Upper lobe of left lung (tissue), 6 donors: ENCODE measurements around the gene PPP1R3G. TPM values are rescaled to one million over a fixed set of nuclear protein-coding genes. Genes with fewer than 3 reads are reported as not detected.

ENCODE experiments used
- ATAC-seq, 2 donors: fragments of 200-7000 bp; cut with Tn5 transposase; one replicate each; pipeline ENCODE4 v1.9.1; 2022; ENCODE audit warnings: mild to moderate bottlenecking in 2 of 2, moderate library complexity in 2 of 2; ENCODE audit not compliant: low FRiP score in 2 of 2
- DNase-seq, 2 donors: peaks; one replicate each; pipeline ENCODE4 v3.0.0-alpha.2; 2019 to 2020
- H3K27ac ChIP-seq, 4 donors: fragments of 200-600 bp; sonication (generic); one replicate each; pipeline ENCODE4 v1.5.1; 2016 to 2019
- H3K27me3 ChIP-seq, 4 donors: fragments of 200-600 bp; sonication (generic); one replicate each; pipeline ENCODE4 v1.5.1; 2017 to 2019
- H3K36me3 ChIP-seq, 4 donors: fragments of 200-600 bp; sonication (generic); one replicate each; pipeline ENCODE4 v1.5.1; 2016 to 2019
- H3K4me1 ChIP-seq, 4 donors: fragments of 200-600 bp; sonication (generic); one replicate each; pipeline ENCODE4 v1.5.1; 2018 to 2019
- H3K4me3 ChIP-seq, 4 donors: fragments of 200-600 bp; sonication (generic); one replicate each; pipeline ENCODE4 v1.5.1; 2017 to 2019; ENCODE audit warnings: mild to moderate bottlenecking in 2 of 4, moderate library complexity in 1 of 4
- H3K9me3 ChIP-seq, 4 donors: fragments of 200-600 bp; sonication (generic); one replicate each; pipeline ENCODE4 v1.5.1; 2018 to 2019
- EP300 ChIP-seq, 4 donors: sonication (generic); formaldehyde crosslinking; IDR thresholded peaks; one replicate each; pipeline ENCODE4 v1.5.1; 2017; ENCODE audit warnings: antibody characterized with exemption in 4 of 4, control low read depth in 2 of 4
- POLR2A ChIP-seq, 4 donors: fragments of 450-650 bp; IDR thresholded peaks; one replicate each; pipeline ENCODE4 v1.5.1; 2016 to 2017; ENCODE audit warnings: antibody characterized with exemption in 4 of 4, mild to moderate bottlenecking in 2 of 4
- POLR2AphosphoS5 ChIP-seq, 2 donors: sonication (generic); formaldehyde crosslinking; IDR thresholded peaks; one replicate each; pipeline ENCODE4 v1.5.1; 2017; ENCODE audit warnings: antibody characterized with exemption in 2 of 2
- WGBS, 2 donors: methylation state at CpG; one replicate each; pipeline ENCODE4 v1.1.5; 2017 to 2018; 5-methylcytosine and 5-hydroxymethylcytosine counted together
- total RNA-seq, 6 donors: library from RNA; depleted of rRNA in 4 of 6; stranded (reverse); fragments of >200 nt in 4 of 6; gene quantifications; one replicate each; pipeline versions ENCODE4 v1.1.0 to v1.2.1, GENCODE V29; 2016 to 2021
- TF ChIP-seq, protein P1 (sequence below), 6 experiments: fragments of 450-650 bp in 4 of 6; fragments of 200-600 bp in 2 of 6; sonication (generic) in 2 of 6; IDR thresholded peaks; one replicate each; pipeline ENCODE4 v1.5.1; 2016 to 2019; ENCODE audit warnings: antibody characterized with exemption in 6 of 6
- donor health status: DM: no; HTN: no; CAD: no; lungs with moderate emphysema.
- donor health status: DM: no; HTN: yes; CAD: no; lungs with severe emphysema.

PPP1R3G gene
- total RNA-seq, 6 donors from 2014 or later, result 0.10 to 0.64 (median 0.37) TPM; not detected in 1

DNA sequence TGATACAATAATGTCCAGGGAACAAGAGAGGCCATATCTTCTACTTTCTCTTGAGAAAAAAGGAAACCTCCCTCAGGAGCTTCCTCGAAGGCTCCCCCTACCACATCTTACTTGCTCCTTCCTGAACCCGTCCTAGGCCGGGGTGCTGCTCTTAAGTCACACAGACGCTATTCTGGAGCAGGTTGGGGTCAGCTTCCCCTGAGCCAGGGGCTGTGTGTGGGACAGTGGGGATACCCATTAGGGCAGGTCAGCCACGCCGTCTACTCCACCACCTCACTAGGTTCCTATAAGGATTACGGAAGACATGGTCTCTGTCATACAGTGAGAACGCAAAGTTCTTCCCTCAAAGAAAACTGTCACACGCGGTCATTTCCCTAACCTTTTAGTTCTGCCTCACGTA is 8.2 kb upstream of the PPP1R3G start:
- Histone ChIP-seq H3K27me3 (no peaks in the 10 kb centered on the region), H3K4me3 (no peak overlapping the region), H3K9me3 (no peaks in the 10 kb centered on the region), H3K27ac (no peak overlapping the region), H3K4me1 (no peaks in the 10 kb centered on the region), H3K36me3 (no peaks in the 10 kb centered on the region)
- TF ChIP-seq EP300 (IDR thresholded peaks at IDR 0.05) (no peak), POLR2A (IDR thresholded peaks at IDR 0.05) (no peak), POLR2AphosphoS5 (IDR thresholded peaks at IDR 0.05) (no peak)
- TF ChIP-seq, protein P1, sequence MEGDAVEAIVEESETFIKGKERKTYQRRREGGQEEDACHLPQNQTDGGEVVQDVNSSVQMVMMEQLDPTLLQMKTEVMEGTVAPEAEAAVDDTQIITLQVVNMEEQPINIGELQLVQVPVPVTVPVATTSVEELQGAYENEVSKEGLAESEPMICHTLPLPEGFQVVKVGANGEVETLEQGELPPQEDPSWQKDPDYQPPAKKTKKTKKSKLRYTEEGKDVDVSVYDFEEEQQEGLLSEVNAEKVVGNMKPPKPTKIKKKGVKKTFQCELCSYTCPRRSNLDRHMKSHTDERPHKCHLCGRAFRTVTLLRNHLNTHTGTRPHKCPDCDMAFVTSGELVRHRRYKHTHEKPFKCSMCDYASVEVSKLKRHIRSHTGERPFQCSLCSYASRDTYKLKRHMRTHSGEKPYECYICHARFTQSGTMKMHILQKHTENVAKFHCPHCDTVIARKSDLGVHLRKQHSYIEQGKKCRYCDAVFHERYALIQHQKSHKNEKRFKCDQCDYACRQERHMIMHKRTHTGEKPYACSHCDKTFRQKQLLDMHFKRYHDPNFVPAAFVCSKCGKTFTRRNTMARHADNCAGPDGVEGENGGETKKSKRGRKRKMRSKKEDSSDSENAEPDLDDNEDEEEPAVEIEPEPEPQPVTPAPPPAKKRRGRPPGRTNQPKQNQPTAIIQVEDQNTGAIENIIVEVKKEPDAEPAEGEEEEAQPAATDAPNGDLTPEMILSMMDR (IDR thresholded peaks at IDR 0.05), result no peak
- 88 to 93% methylated on average over 11 of the region's 11 CpGs for WGBS, 2 donors
- ATAC-seq, result no peak
- DNase-seq, result no peak

DNA sequence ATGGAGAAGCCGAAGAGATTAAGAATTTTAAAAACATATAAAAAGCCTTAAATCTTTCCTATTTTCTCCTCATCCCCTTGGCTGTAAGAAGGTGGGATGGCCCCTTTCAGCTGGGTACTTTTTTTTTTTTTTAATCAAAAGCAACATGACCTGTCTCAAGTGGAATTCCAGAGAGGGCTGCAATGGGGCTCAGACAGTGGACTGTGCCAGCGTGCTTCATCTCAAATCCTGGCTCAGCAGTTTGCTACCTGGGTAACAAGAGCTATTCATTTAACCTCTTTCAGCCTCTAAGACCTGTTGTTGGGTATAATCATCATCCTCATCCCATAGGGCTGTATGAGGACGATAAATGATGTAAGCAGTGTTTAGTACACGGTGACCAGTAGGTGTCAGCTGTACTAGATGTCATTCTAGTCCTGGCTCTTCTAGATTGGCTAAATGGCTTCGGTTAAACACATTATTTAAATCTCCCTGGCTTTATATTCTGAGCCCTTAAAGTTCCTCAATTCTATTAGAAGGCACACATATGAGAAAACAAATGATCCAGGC is 6.9 kb upstream of the PPP1R3G start:
- Histone ChIP-seq H3K27ac (no peak overlapping the region), H3K36me3 (no peaks in the 10 kb centered on the region), H3K27me3 (no peaks in the 10 kb centered on the region), H3K4me1 (no peaks in the 10 kb centered on the region), H3K4me3 (no peak overlapping the region), H3K9me3 (no peaks in the 10 kb centered on the region)
- WGBS, 2 donors, result 58 to 64% methylated on average over 5 of the region's 5 CpGs
- no peak for DNase-seq
- no peak for ATAC-seq
- TF ChIP-seq POLR2AphosphoS5 (IDR thresholded peaks at IDR 0.05) (no peak), POLR2A (IDR thresholded peaks at IDR 0.05) (no peak), EP300 (IDR thresholded peaks at IDR 0.05) (no peak)
- TF ChIP-seq, protein P1 (IDR thresholded peaks at IDR 0.05), result no peak

DNA sequence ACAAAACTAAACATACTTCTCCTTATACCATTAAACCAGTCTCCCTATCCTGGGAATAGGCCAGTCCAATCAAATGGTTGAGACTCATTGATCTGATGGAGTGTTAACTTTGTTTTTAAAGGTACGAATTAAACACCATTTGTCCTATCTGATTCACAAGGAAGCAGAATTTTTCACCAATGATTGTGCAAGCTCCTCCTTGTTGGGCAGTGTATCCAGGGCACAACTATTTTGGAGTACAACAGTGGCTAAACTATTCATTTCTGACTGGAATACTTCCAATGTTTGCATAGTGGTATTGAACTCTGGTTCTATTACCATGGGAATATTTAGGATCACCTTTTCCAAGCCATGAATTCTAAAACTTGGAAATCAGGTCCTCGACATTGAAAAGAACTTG is 5.4 kb upstream of the PPP1R3G start:
- Histone ChIP-seq H3K27ac (no peak overlapping the region), H3K4me3 (no peak overlapping the region), H3K36me3 (no peaks in the 10 kb centered on the region), H3K4me1 (peaks cover 2 to 8% (median 6%) of the 10 kb centered on the region in 4 donors), H3K27me3 (peaks cover 0 to 10% (median 4%) of the 10 kb centered on the region in 4 donors), H3K9me3 (no peaks in the 10 kb centered on the region)
- ATAC-seq (no peak), DNase-seq (no peak)
- TF ChIP-seq EP300 (IDR thresholded peaks at IDR 0.05), result no peak
- no peak for TF ChIP-seq POLR2A (IDR thresholded peaks at IDR 0.05)
- TF ChIP-seq, protein P1 (IDR thresholded peaks at IDR 0.05), result no peak
- TF ChIP-seq POLR2AphosphoS5 (IDR thresholded peaks at IDR 0.05), result no peak
- 90 to 95% methylated on average over 2 of the region's 2 CpGs for WGBS, 2 donors

DNA sequence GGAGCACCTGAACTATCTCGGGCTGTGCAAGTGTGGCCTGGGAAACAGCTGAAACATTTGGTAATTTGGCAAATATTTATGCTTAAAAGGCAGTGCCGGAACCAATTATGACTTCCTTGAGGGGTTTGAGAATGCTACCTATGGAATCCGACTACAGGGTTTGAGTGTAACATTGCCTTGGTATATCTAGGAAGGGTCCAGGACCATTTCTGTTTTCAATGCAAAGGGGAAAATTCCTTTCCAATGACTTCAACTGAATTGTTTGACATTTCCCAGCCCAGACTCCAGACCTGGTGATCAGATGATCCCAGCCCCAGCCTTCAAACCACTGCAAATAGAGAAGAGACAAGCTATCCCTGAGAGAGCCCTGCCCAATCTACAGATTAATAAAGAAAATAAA is 4.6 kb upstream of the PPP1R3G start:
- TF ChIP-seq, protein P1 (IDR thresholded peaks at IDR 0.05), result no peak
- TF ChIP-seq POLR2AphosphoS5 (IDR thresholded peaks at IDR 0.05), result no peak
- TF ChIP-seq POLR2A (IDR thresholded peaks at IDR 0.05), result no peak
- TF ChIP-seq EP300 (IDR thresholded peaks at IDR 0.05), result no peak
- peaks cover 6 to 17% (median 11%) of the 10 kb centered on the region in 4 donors for H3K4me1 ChIP-seq
- ATAC-seq (no peak), DNase-seq (no peak)
- H3K4me3 ChIP-seq, result no peak overlapping the region
- H3K9me3 ChIP-seq, result no peaks in the 10 kb centered on the region
- 63% methylated on average over 3 of the region's 3 CpGs for WGBS, 2 donors
- H3K36me3 ChIP-seq, result no peaks in the 10 kb centered on the region
- peaks cover 0 to 16% (median 4%) of the 10 kb centered on the region in 4 donors for H3K27me3 ChIP-seq
- no peak overlapping the region for H3K27ac ChIP-seq

DNA sequence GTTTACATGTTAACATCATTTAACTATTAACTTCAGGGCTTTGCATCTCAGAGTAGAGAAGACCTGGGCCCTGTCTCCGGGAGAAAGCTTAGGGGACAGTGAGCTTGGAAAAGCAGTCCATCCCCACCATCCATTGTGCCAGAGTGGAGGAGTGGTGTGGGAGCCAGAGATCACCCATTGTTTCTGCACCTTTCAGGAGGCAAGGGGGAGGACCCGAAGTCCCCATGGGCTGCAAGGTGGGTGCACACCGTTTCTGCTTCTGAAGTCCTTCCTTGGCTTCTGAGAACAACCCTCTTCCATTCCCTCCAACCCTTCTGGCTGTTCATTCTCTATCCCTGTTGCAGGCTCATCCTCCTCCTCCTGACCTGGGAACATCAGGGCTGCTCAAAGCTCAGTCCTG is 4.0 kb upstream of the PPP1R3G start:
- Histone ChIP-seq H3K4me3 (no peak overlapping the region), H3K27ac (no peak overlapping the region), H3K4me1 (peaks cover 11 to 23% (median 17%) of the 10 kb centered on the region in 4 donors), H3K9me3 (no peaks in the 10 kb centered on the region), H3K36me3 (no peaks in the 10 kb centered on the region), H3K27me3 (peaks cover 0 to 16% (median 7%) of the 10 kb centered on the region in 4 donors)
- TF ChIP-seq, protein P1 (IDR thresholded peaks at IDR 0.05), result no peak
- TF ChIP-seq EP300 (IDR thresholded peaks at IDR 0.05) (no peak), POLR2AphosphoS5 (IDR thresholded peaks at IDR 0.05) (no peak), POLR2A (IDR thresholded peaks at IDR 0.05) (no peak)
- no peak for DNase-seq
- no peak for ATAC-seq
- 88 to 91% methylated on average over 3 of the region's 3 CpGs for WGBS, 2 donors
